Neuronal stem cell (in vitro differentiated cells): ENCODE data around the gene ZSWIM9. TPM values are rescaled to one million over a fixed set of nuclear protein-coding genes. Genes with fewer than 3 reads are reported as not detected.

Experiments
- DNase-seq: peaks from one replicate; pipeline ENCODE4 v3.0.0-alpha.2; 2013; ENCODE audit warnings: low spot score
- H2AFZ ChIP-seq: one replicate; pipeline ENCODE4 v1.6.1; 2013; ENCODE audit warnings: mild to moderate bottlenecking, low read length, inconsistent platforms
- H2AK5ac ChIP-seq: 2 replicates; pipeline ENCODE4 v1.6.1; 2013; ENCODE audit warnings: low read depth, mild to moderate bottlenecking, inconsistent platforms, low read length, moderate library complexity, mixed read lengths
- H2BK120ac ChIP-seq: 2 replicates; pipeline ENCODE4 v1.6.1; 2013; ENCODE audit warnings: low read depth, mild to moderate bottlenecking, inconsistent platforms, low read length, moderate library complexity, mixed read lengths
- H2BK12ac ChIP-seq: one replicate; pipeline ENCODE4 v1.6.1; 2013; ENCODE audit warnings: low read length, inconsistent platforms
- H2BK15ac ChIP-seq: 2 replicates; pipeline ENCODE4 v1.6.1; 2013; ENCODE audit warnings: mild to moderate bottlenecking, low read length, inconsistent platforms, mixed read lengths
- H2BK5ac ChIP-seq: one replicate; pipeline ENCODE4 v1.6.1; 2013; ENCODE audit warnings: inconsistent platforms, mild to moderate bottlenecking, low read length, moderate library complexity
- H3K14ac ChIP-seq: one replicate; pipeline ENCODE4 v1.6.1; 2013; ENCODE audit warnings: low read length, inconsistent platforms
- H3K18ac ChIP-seq: 2 replicates; pipeline ENCODE4 v1.6.1; 2013; ENCODE audit warnings: low read length, inconsistent platforms
- H3K23ac ChIP-seq: 2 replicates; pipeline ENCODE4 v1.6.1; 2013; ENCODE audit warnings: low read depth, mild to moderate bottlenecking, mixed read lengths, low read length, inconsistent platforms; ENCODE audit not compliant: poor library complexity
- H3K27ac ChIP-seq: replicated peaks from 3 replicates; pipeline ENCODE4 v1.5.1; 2013; ENCODE audit warnings: low read length, inconsistent platforms
- H3K27me3 ChIP-seq, 3 experiments: 2 replicates each; pipeline ENCODE4 v1.6.1; 2013; ENCODE audit warnings: low read length in 3 of 3, mild to moderate bottlenecking in 2 of 3, inconsistent platforms in 1 of 3, low read depth in 1 of 3, mixed read lengths in 1 of 3, moderate library complexity in 1 of 3; ENCODE audit not compliant: control insufficient read depth in 3 of 3, insufficient read depth in 3 of 3
- H3K36me3 ChIP-seq, 2 donors: replicated peaks in 1 of 2; 2 replicates each; pipeline ENCODE4 v1.6.1; 2013; ENCODE audit warnings: low read length in 2 of 2; ENCODE audit not compliant: control insufficient read depth in 2 of 2, insufficient read depth in 2 of 2
- H3K4ac ChIP-seq: 2 replicates; pipeline ENCODE4 v1.6.1; 2013; ENCODE audit warnings: inconsistent platforms, mild to moderate bottlenecking, low read length, moderate library complexity
- H3K4me1 ChIP-seq, 2 donors: 1 replicate in 1 of 2; 2 replicates in 1 of 2; pipeline ENCODE4 v1.6.1; 2013; ENCODE audit warnings: low read length in 2 of 2, low read depth in 1 of 2; ENCODE audit not compliant: control insufficient read depth in 2 of 2, insufficient read depth in 1 of 2
- H3K4me2 ChIP-seq: one replicate; pipeline ENCODE4 v1.6.1; 2013; ENCODE audit warnings: mild to moderate bottlenecking, low read length, inconsistent platforms; ENCODE audit not compliant: insufficient read depth, poor library complexity, severe bottlenecking
- H3K4me3 ChIP-seq, 2 donors: 2 replicates each; pipeline ENCODE4 v1.5.1; 2013; ENCODE audit warnings: low read length in 2 of 2, mild to moderate bottlenecking in 2 of 2, inconsistent platforms in 1 of 2, moderate library complexity in 1 of 2
- H3K79me1 ChIP-seq: one replicate; pipeline ENCODE4 v1.6.1; 2013; ENCODE audit warnings: low read depth, mild to moderate bottlenecking, inconsistent platforms, low read length, moderate library complexity
- H3K9ac ChIP-seq: one replicate; pipeline ENCODE4 v1.6.1; 2013; ENCODE audit warnings: mild to moderate bottlenecking, low read depth, low read length, inconsistent platforms; ENCODE audit not compliant: poor library complexity
- H3K9me3 ChIP-seq, 2 donors: replicated peaks in 1 of 2; 2 replicates each; pipeline versions ENCODE3 to v1.6.1; 2013; ENCODE audit warnings: low read length in 2 of 2, mild to moderate bottlenecking in 2 of 2, inconsistent platforms in 1 of 2, low read depth in 1 of 2, mixed read lengths in 1 of 2, moderate library complexity in 1 of 2; ENCODE audit not compliant: control insufficient read depth in 2 of 2, insufficient read depth in 1 of 2
- H4K8ac ChIP-seq: one replicate; pipeline ENCODE4 v1.6.1; 2013; ENCODE audit warnings: low read depth, mild to moderate bottlenecking, inconsistent platforms, low read length, moderate library complexity
- H4K91ac ChIP-seq: one replicate; pipeline ENCODE4 v1.6.1; 2013; ENCODE audit warnings: low read length, low read depth, mild to moderate bottlenecking, inconsistent platforms; ENCODE audit not compliant: poor library complexity
- WGBS, 2 donors: extraction: QIAGEN DNeasy Blood & Tissue Kit; methylation state at CpG; one replicate each; pipeline ENCODE4 v1.1.7; 2013; ENCODE audit warnings: missing lambda C conversion rate in 2 of 2, mixed read lengths in 1 of 2; ENCODE audit not compliant: insufficient read length in 2 of 2, insufficient replicate concordance in 1 of 2; ENCODE audit errors: extremely low coverage in 2 of 2; 5-methylcytosine and 5-hydroxymethylcytosine counted together
- polyA plus RNA-seq, 2 experiments: library from polyadenylated mRNA; stranded (reverse); fragments of 200-250 nt; gene quantifications; one replicate each; pipeline ENCODE4 v1.2.3, GENCODE V29; 2013

The ZSWIM9 gene
- 3.8 TPM for polyA plus RNA-seq (2013, experiment 1 of 2)
- 4.0 TPM for polyA plus RNA-seq (2013, experiment 2 of 2)

DNA sequence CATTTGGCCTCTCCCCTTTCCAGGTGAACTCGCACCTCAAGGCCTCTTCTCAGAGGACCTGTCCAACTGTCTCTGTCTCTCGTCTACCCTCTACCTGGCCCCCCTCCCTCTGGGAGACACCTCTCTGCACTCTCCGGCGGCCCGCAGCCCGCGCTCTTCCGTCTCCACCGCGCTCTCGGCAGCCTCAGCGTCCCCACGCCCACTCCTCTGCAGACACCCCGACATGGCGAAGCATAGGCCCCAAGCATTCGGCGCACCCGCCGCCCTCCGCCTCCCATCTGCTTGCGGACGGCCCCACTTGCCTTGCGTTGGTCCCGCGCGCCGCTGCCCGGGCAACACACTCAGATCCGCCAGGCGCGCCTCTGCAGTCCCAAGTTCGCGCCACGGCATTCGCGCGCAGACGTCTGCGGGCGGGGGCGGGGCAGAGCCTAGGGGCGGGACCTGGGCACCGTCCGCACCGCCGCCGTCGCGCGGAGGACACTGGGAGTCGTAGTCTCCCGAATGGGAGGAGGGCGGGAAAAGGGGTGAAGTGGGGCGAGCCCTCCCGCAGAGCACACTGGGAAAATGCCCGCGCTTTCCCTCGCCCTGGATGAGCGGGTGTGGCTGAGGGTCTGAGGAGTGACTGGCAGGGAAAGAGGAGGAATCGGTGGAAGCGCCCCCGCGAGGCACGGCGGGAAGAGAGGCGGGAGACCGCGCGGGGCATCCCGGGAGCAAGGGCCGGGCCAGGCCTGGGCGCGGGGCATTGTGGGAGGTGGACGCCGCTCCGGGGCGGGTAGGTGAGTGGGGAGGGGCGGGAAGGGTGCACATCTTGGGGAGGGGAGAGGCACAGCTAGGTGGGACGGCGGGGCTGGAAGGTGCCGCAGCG, at the start of gene ZSWIM9, which contains the start of gene LIG1:
ZSWIM9 (plus strand) TSS at position 742 of the 865 bp plus-strand sequence. CDS start 1,123 bp downstream, outside the sequence.
LIG1 (minus strand) TSS at position 406 of the 865 bp plus-strand sequence. CDS start 4,778 bp downstream, outside the sequence.
- peak within 1 kb of the TSS; percentile 92 for H3K23ac ChIP-seq
- H3K9me3 ChIP-seq, result no peaks in the 10 kb centered on the region
- H3K18ac ChIP-seq, result peak within 1 kb of the TSS; percentile 100
- peak within 1 kb of the TSS; percentile 95 for H3K14ac ChIP-seq
- H2AK5ac ChIP-seq, result peak within 1 kb of the TSS; percentile 98
- peak within 1 kb of the TSS; percentile 100 for H2AFZ ChIP-seq
- H3K4me2 ChIP-seq, result peak within 1 kb of the TSS; percentile 83
- H3K27me3 ChIP-seq, result no peaks in the 10 kb centered on the region
- peak within 1 kb of the TSS; percentile 95 for H2BK120ac ChIP-seq
- no peak within 1 kb of the TSS for H4K8ac ChIP-seq
- H3K4me3 ChIP-seq, result peak within 1 kb of the TSS; percentile 97 to 100
- H2BK15ac ChIP-seq, result peak within 1 kb of the TSS; percentile 82
- H3K79me1 ChIP-seq, result peaks cover 10% of the 10 kb centered on the region
- no CpG with 5 or more reads among the region's 82 CpGs for WGBS, 2 donors
- H3K4ac ChIP-seq, result peak within 1 kb of the TSS; percentile 38
- H3K4me1 ChIP-seq, result peaks cover 6 to 8% of the 10 kb centered on the region in 2 donors
- H3K27ac ChIP-seq, result peak within 1 kb of the TSS; percentile 100
- H2BK12ac ChIP-seq, result no peak within 1 kb of the TSS
- DNase-seq, result peak; percentile 91
- peaks cover 12 to 42% of the 10 kb centered on the region in 2 donors for H3K36me3 ChIP-seq
- H4K91ac ChIP-seq, result peak within 1 kb of the TSS; percentile 67
- H2BK5ac ChIP-seq, result peak within 1 kb of the TSS; percentile 99
- peak within 1 kb of the TSS; percentile 98 for H3K9ac ChIP-seq

DNA sequence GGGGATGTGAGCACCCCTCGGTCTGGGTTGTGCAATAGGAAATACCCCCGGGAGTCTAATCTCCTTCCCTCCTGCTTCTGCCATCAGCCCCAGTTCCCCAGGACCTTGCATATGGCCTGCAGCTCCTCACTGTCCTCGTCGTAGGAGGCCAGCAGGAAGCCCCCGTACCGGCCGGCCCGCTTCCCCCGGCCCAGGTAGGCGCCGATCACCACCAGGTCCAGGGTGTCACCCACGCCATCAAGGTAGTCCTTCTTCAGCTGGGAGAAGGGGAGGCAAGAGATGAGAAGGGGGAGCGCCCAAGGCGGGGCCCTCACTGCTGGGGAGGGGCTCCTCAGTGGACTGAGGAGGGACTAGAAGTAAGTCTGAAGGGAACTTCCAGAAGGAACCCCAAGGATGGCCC, 49.4 kb upstream of the ZSWIM9 start:
- Histone ChIP-seq H2AFZ (no peak overlapping the region), H2BK12ac (no peak overlapping the region), H3K9ac (no peak overlapping the region), H3K79me1 (no peaks in the 10 kb centered on the region), H2BK15ac (no peak overlapping the region), H4K8ac (no peak overlapping the region), H3K4me2 (no peak overlapping the region), H3K27me3 (no peaks in the 10 kb centered on the region), H3K4me3 (no peak overlapping the region), H2BK120ac (no peak overlapping the region), H3K14ac (no peak overlapping the region), H4K91ac (no peak overlapping the region), H3K23ac (no peak overlapping the region), H3K4ac (no peak overlapping the region), H3K36me3 (peaks cover 35 to 93% of the 10 kb centered on the region in 2 donors), H3K27ac (no peak overlapping the region), H3K4me1 (peaks cover 4 to 7% of the 10 kb centered on the region in 2 donors), H2BK5ac (no peak overlapping the region), H2AK5ac (no peak overlapping the region), H3K18ac (no peak overlapping the region), H3K9me3 (peaks cover 0 to 2% of the 10 kb centered on the region in 2 donors)
- no CpG with 5 or more reads among the region's 14 CpGs for WGBS, 2 donors
- DNase-seq, result no peak

DNA sequence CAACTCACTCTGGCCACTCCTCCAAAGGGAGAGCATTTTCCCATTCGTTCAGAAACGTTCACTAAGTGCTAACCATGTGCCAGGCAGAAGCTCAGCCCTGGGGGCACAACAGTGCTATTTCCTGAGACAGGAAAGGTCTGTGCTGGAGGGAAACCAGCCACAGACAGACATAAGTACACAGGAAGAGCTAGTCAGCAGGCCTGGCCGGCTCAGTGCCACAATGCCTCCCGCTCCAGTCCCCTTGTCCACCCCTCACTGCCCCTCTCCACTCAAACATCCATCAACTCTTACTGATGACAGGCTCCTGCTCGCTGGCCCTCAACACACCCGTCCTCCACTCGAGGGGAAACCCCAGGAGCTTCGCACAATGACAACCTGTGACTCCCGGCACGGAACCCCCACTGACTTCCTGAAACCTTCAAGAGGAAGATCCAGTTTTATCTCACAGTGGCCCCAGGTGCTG, 48.5 kb upstream of the ZSWIM9 start:
- Histone ChIP-seq H3K36me3 (peaks cover 33 to 94% of the 10 kb centered on the region in 2 donors), H2AK5ac (no peak overlapping the region), H3K14ac (no peak overlapping the region), H3K23ac (peak overlapping the region; percentile 17), H3K4me2 (no peak overlapping the region), H3K9me3 (peaks cover 0 to 2% of the 10 kb centered on the region in 2 donors), H2BK12ac (no peak overlapping the region), H3K79me1 (no peaks in the 10 kb centered on the region), H3K9ac (no peak overlapping the region), H2BK15ac (no peak overlapping the region), H3K4ac (no peak overlapping the region), H4K91ac (no peak overlapping the region), H2AFZ (no peak overlapping the region), H3K4me1 (peaks cover 4 to 7% of the 10 kb centered on the region in 2 donors), H3K18ac (no peak overlapping the region), H3K27ac (no peak overlapping the region), H3K4me3 (no peak overlapping the region), H2BK5ac (peak overlapping the region; percentile 40), H2BK120ac (no peak overlapping the region), H4K8ac (no peak overlapping the region), H3K27me3 (no peaks in the 10 kb centered on the region)
- no CpG with 5 or more reads among the region's 10 CpGs for WGBS, 2 donors
- no peak for DNase-seq

DNA sequence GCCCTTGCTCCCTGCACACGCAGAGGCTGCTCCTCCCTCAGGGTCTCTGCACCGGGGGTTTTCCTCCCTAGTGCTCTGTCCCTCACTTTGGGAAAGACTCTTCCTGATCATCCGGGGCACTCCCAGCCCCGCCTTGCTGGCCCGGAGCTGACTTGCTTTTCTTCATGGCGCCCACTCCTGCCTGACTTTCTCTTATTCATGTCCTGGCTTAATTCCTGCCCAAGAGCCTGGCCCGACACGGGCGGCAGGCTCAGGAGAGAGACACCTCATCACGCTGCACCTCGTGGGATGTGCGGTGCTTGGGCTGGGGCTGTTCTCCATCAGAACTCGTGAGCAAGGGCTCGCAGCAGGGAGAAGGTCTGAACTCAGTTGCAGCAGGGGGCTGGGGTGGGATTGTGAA, 48.1 kb upstream of the ZSWIM9 start:
- Histone ChIP-seq H3K18ac (no peak overlapping the region), H3K79me1 (no peaks in the 10 kb centered on the region), H3K4ac (no peak overlapping the region), H2AK5ac (no peak overlapping the region), H3K27ac (no peak overlapping the region), H3K9ac (no peak overlapping the region), H3K36me3 (peaks cover 38 to 97% of the 10 kb centered on the region in 2 donors), H2AFZ (no peak overlapping the region), H2BK12ac (no peak overlapping the region), H3K23ac (no peak overlapping the region), H4K8ac (no peak overlapping the region), H2BK5ac (peak overlapping the region; percentile 40), H3K14ac (no peak overlapping the region), H2BK120ac (no peak overlapping the region), H3K27me3 (no peaks in the 10 kb centered on the region), H3K9me3 (peaks cover 0 to 2% of the 10 kb centered on the region in 2 donors), H3K4me2 (no peak overlapping the region), H3K4me3 (no peak overlapping the region), H4K91ac (no peak overlapping the region), H2BK15ac (no peak overlapping the region), H3K4me1 (peaks cover 4 to 7% of the 10 kb centered on the region in 2 donors)
- no peak for DNase-seq
- no CpG with 5 or more reads among the region's 14 CpGs for WGBS, 2 donors
